Measurements from ENCODE around the gene GPS2.

DNA sequence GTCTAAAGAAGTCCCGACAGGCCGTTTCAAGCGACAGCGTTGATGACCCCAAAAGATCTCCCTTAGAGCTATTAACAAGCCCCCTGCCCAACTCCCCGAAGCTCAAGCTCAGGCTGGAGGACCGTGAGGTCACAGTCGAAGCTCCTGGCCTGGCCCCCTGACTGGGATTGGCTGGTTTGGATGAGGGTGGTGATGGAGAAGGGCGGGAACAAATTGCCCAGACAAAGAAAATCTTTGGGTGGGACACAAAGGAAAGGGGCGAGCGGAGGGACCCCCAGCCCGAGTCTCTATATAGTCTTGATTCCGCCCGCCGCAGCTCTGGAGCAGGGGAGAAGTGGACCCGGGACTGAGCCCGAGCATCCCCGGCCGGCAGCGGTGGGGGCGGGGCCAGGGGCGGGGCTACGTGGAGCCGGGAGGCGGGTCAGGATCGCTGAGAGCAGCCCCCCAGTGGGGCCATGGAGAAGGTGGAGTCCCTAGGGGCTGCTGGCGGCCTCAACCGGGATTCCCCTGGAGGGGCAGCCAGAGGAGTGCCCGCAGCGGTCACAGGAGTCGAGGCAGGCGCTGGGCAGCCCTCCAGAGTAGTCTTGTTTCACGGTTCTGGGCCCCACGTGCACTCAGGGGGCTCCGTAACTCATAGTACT is 15.0 kb upstream of the GPS2 start:
- TF ChIP-seq CTCF (IDR thresholded peaks at IDR 0.05), result no peak
- TF ChIP-seq POLR2A (IDR thresholded peaks at IDR 0.05), result no peak
